Keratinocyte (primary cell): ENCODE results near the gene TMEFF2.

Experiments used
- CTCF ChIP-seq, 3 experiments: IDR thresholded peaks in 1 of 3; conservative IDR thresholded peaks in 1 of 3; optimal IDR thresholded peaks in 1 of 3; 2 replicates in 2 of 3; 3 replicates in 1 of 3; pipeline versions ENCODE3 to v1.5.1; 2011; ENCODE audit warnings: low read length in 3 of 3, mild to moderate bottlenecking in 3 of 3, moderate library complexity in 2 of 3, control low read depth in 1 of 3, inconsistent platforms in 1 of 3; ENCODE audit not compliant: insufficient read depth in 2 of 3; ENCODE audit errors: extremely low read depth in 1 of 3
- EZH2 ChIP-seq: IDR thresholded peaks from one replicate; pipeline ENCODE4 v1.6.1; 2012; ENCODE audit warnings: inconsistent platforms, mild to moderate bottlenecking, low read length, moderate library complexity

DNA sequence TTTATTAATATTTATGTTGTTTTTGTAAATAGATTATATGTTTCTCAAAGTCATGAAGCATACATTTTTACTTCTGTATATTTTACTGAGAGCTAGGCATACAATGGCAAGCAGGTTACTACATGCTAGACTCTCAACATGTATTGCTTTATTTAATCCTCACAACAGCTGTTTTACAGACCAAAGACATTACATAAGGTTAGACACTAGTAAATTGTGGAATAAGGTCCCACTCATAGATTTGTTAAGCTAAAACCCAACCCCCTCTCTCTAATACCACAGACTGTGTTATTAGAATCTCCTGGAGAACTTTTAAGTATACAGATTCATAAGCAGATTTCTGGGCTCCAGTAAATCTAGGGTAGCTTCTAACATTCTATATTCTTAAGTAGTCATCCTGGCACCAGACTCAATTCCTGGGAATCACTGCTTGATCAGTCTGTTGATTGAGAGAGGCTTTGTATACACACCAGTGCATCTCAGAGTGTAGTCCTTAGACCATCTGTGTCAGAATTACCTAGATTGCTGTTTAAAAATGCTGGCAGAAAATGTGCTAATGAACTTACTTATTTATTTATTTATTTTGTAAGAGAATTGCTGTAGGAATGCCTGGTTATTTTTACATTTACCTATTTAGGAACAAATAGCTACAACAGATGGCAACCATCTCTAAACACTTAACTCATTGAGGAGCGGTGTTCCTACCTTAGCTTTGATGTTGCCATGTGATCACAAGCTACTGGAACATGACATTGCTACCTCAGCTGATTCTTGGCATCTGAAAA lies 194.3 kb downstream of the TMEFF2 start:
- TF ChIP-seq CTCF (optimal IDR thresholded peaks at IDR 0.05 in 1 of 3, IDR thresholded peaks at IDR 0.05 in 1 of 3, conservative IDR thresholded peaks at IDR 0.05 in 1 of 3; ENCODE audit: extremely low read depth in 1 of 3, insufficient read depth in 2 of 3, low read length in 3 of 3) (no peak), EZH2 (no peak)
